Fibroblast of mammary gland (primary cell): ENCODE results near the gene LLCFC1.

Source experiments
- DNase-seq: peaks from one replicate; pipeline ENCODE4 v3.0.0-alpha.2; 2010; ENCODE audit warnings: low read depth
- H3K4me3 ChIP-seq: 2 replicates; pipeline ENCODE4 v1.5.1; 2011; ENCODE audit warnings: low read depth, mild to moderate bottlenecking, low read length, moderate library complexity; ENCODE audit not compliant: control insufficient read depth
- CTCF ChIP-seq: conservative IDR thresholded peaks from 2 replicates; pipeline ENCODE4 v1.5.1; 2011; ENCODE audit warnings: low read depth, low read length, inconsistent platforms; ENCODE audit not compliant: control insufficient read depth, insufficient read depth

Gene LLCFC1

GRCh38 chr7:142894985-142895593 is 44.2 kb upstream of the LLCFC1 start:
- no peak overlapping the region for H3K4me3 ChIP-seq
- no peak for DNase-seq
- no peak for TF ChIP-seq CTCF

GRCh38 chr7:142896151-142896550 is 43.1 kb upstream of the LLCFC1 start:
- TF ChIP-seq CTCF: no peak
- no peak for DNase-seq
- no peak overlapping the region for H3K4me3 ChIP-seq

- no peak for DNase-seq
- TF ChIP-seq CTCF: no peak
- H3K4me3 ChIP-seq: no peak overlapping the region
Observed at GRCh38 chr7:142896741-142897379, 42.4 kb upstream of the LLCFC1 start.

DNA sequence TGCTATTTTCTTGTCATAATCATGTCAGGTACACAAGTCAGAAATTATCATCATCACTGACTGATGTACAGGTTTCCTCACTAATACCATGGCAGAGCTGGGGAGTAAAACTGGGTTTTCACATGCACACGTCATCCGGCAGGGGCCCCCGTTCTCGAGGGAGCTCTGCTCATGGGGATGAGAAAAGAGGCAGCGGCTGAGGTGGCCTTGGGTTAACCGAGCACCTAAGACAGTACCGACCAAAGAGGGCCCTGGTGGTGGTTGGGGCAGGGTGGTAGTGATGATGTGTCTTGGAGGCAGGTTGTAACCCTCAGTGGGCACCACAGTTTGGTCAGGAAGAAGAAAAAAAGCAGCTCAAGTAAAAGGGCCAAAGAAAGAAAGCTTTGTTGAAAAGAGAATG is 41.6 kb upstream of the LLCFC1 start:
- no peak overlapping the region for H3K4me3 ChIP-seq
- no peak for DNase-seq
- TF ChIP-seq CTCF: no peak

- no peak for TF ChIP-seq CTCF
- no peak for DNase-seq
- no peak overlapping the region for H3K4me3 ChIP-seq
Observed at GRCh38 chr7:142898377-142899170, 40.7 kb upstream of the LLCFC1 start.

DNA sequence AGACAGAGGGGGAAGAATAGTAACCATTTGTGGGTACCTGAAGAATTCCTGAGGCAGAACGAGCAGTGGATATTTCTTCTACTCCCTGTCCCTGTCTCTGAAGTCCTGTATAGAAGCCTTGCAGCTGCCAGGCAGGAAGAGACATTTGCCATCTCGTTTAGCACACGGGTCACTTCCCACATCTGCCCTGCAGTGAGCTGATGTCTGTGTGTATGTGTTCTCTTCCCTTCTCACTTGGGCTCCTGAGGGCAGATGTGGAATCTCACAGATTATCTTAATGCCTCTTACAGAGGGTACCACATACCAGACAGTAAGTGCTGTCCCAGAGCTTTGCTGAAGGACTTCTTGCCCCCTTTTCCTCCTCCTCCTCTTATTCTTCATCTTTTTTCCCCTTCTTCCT is 39.6 kb upstream of the LLCFC1 start:
- DNase-seq: no peak
- no peak for TF ChIP-seq CTCF
- H3K4me3 ChIP-seq: no peak overlapping the region
